Left lung (tissue), 10 donors: Measurements from ENCODE around the gene NCOA7. TPM values are rescaled to one million over a fixed set of nuclear protein-coding genes. Genes with fewer than 3 reads are reported as not detected.
A peak's percentile ranks its signal among the peaks of the same experiment; 100 is the strongest.

Experiments
- ATAC-seq: fragments of 200-7000 bp; cut with Tn5 transposase; one replicate; pipeline ENCODE4 v1.9.1; 2020; ENCODE audit warnings: moderate library complexity
- DNase-seq, 4 donors: peaks; one replicate each; pipeline ENCODE4 v3.0.0-alpha.2; 2013 to 2020
- H3K27ac ChIP-seq, 2 donors: fragments of 200-600 bp; sonication (generic) in 1 of 2; one replicate each; pipeline versions ENCODE4 v1.5.0 to v1.8.0; 2020 to 2021
- H3K27me3 ChIP-seq, 2 donors: fragments of 200-600 bp; sonication (generic) in 1 of 2; one replicate each; pipeline versions ENCODE4 v1.5.0 to v1.8.0; 2020 to 2021
- H3K36me3 ChIP-seq, 2 donors: fragments of 200-600 bp; sonication (generic) in 1 of 2; one replicate each; pipeline versions ENCODE4 v1.5.0 to v1.8.0; 2020 to 2021
- H3K4me1 ChIP-seq, 2 donors: fragments of 200-600 bp; one replicate each; pipeline ENCODE4 v1.8.0; 2021
- H3K4me3 ChIP-seq, 2 donors: fragments of 200-600 bp; sonication (generic) in 1 of 2; one replicate each; pipeline versions ENCODE4 v1.5.0 to v1.8.0; 2020 to 2021; ENCODE audit warnings: mild to moderate bottlenecking in 1 of 2
- H3K9me3 ChIP-seq, 2 donors: fragments of 200-600 bp; sonication (generic) in 1 of 2; one replicate each; pipeline versions ENCODE4 v1.5.0 to v1.8.0; 2020 to 2021
- CTCF ChIP-seq, 2 donors: fragments of 200-600 bp; sonication (generic) in 1 of 2; IDR thresholded peaks; one replicate each; pipeline versions ENCODE4 v1.5.0 to v1.8.0; 2021; ENCODE audit warnings: antibody characterized with exemption in 2 of 2
- intact Hi-C, 2 donors: fragments of 100-400 bp; cut with DNase I; formaldehyde crosslinking; loops; one replicate each; pipeline versions ENCODE4 v1.11.2 to v1.14.2; 2022
- polyA plus RNA-seq, 6 donors: library from polyadenylated mRNA; unstranded; fragments of 120-200 nt; gene quantifications; one replicate each; pipeline ENCODE4 v1.2.1, GENCODE V29; 2013; ENCODE audit not compliant: insufficient read length in 6 of 6
- total RNA-seq, 2 donors: library from RNA; stranded (reverse); fragmentation: NEBNext Ultra II Directional; extraction: Animal tissue kit (Norgen Biotek cat#: 25700); gene quantifications; one replicate each; pipeline ENCODE4 v1.2.1, GENCODE V29; 2021
- donor health status: DM: no; HTN: yes; CAD: no.
- donor health status: DM: no; HTN: no; CAD: no.

Gene NCOA7
- total and polyA plus RNA-seq, 8 donors: 16.1 to 94.3 (median 18.3) TPM

GRCh38 chr6:125922322-125922860 is 131.6 kb downstream of the NCOA7 start:
- Histone ChIP-seq H3K9me3 (no peaks in the 10 kb centered on the region), H3K36me3 (peaks cover 0 to 64% of the 10 kb centered on the region in 2 donors), H3K4me3 (peak overlapping the region in 1 of 2 donors; percentile 46), H3K27ac (peak overlapping the region in 1 of 2 donors; percentile 66), H3K4me1 (peaks cover 11 to 77% of the 10 kb centered on the region in 2 donors), H3K27me3 (no peaks in the 10 kb centered on the region)
- ATAC-seq (no peak), DNase-seq (no peak)
- no peak for TF ChIP-seq CTCF (IDR thresholded peaks at IDR 0.05)
- intact Hi-C loops: no loop called here

- H3K27ac ChIP-seq: peak overlapping the region in 1 of 2 donors; percentile 66
Measured at GRCh38 chr6:125923366-125923877, 132.7 kb downstream of the NCOA7 start.

GRCh38 chr6:125924169-125924568 is 133.4 kb downstream of the NCOA7 start:
- Histone ChIP-seq H3K9me3 (no peaks in the 10 kb centered on the region), H3K27ac (peak overlapping the region in 1 of 2 donors; percentile 66), H3K27me3 (no peaks in the 10 kb centered on the region), H3K4me1 (peaks cover 5 to 65% of the 10 kb centered on the region in 2 donors), H3K36me3 (peaks cover 0 to 81% of the 10 kb centered on the region in 2 donors), H3K4me3 (no peak overlapping the region)
- ATAC-seq (peak; percentile 23), DNase-seq (no peak)
- intact Hi-C loops: no loop called here
- TF ChIP-seq CTCF (IDR thresholded peaks at IDR 0.05): no peak

More at GRCh38 chr6:125923366-125923877, 132.7 kb downstream of the NCOA7 start:
- ATAC-seq (no peak), DNase-seq (no peak)
- intact Hi-C loops: no loop called here
- Histone ChIP-seq H3K4me3 (no peak overlapping the region), H3K4me1 (peaks cover 11 to 72% of the 10 kb centered on the region in 2 donors), H3K36me3 (peaks cover 0 to 74% of the 10 kb centered on the region in 2 donors), H3K27me3 (no peaks in the 10 kb centered on the region), H3K9me3 (no peaks in the 10 kb centered on the region)
- TF ChIP-seq CTCF (IDR thresholded peaks at IDR 0.05): no peak

- H3K4me3 ChIP-seq: no peak overlapping the region
- intact Hi-C loops: no loop called here
- peak overlapping the region in 1 of 2 donors; percentile 66 for H3K27ac ChIP-seq
- H3K36me3 ChIP-seq: peaks cover 0 to 82% of the 10 kb centered on the region in 2 donors
- peaks cover 5 to 58% of the 10 kb centered on the region in 2 donors for H3K4me1 ChIP-seq
- DNase-seq (no peak), ATAC-seq (no peak)
- no peaks in the 10 kb centered on the region for H3K27me3 ChIP-seq
- H3K9me3 ChIP-seq: no peaks in the 10 kb centered on the region
- TF ChIP-seq CTCF (IDR thresholded peaks at IDR 0.05): no peak
Measured at GRCh38 chr6:125924697-125925358, 134.1 kb downstream of the NCOA7 start.

GRCh38 chr6:125926711-125927110 is 136.0 kb downstream of the NCOA7 start:
- intact Hi-C loops: no loop called here
- peaks cover 0 to 90% of the 10 kb centered on the region in 2 donors for H3K36me3 ChIP-seq
- no peak for ATAC-seq

More at GRCh38 chr6:125926711-125927110, 136.0 kb downstream of the NCOA7 start:
- H3K4me3 ChIP-seq: no peak overlapping the region
- no peak for TF ChIP-seq CTCF (IDR thresholded peaks at IDR 0.05)
- no peak for DNase-seq
- no peaks in the 10 kb centered on the region for H3K27me3 ChIP-seq
- H3K4me1 ChIP-seq: peaks cover 5 to 40% of the 10 kb centered on the region in 2 donors
- H3K27ac ChIP-seq: no peak overlapping the region
- H3K9me3 ChIP-seq: no peaks in the 10 kb centered on the region
